Urothelium cell line (cell line): ENCODE results near the gene RNF19B.
A peak's percentile ranks its signal among the peaks of the same experiment; 100 is the strongest.

Source experiments
- DNase-seq: peaks from one replicate; pipeline ENCODE4 v3.0.0; 2011; ENCODE audit warnings: low spot score, mixed read lengths
- FAIRE-seq: peaks from 2 replicates; lab custom pipeline; 2011; peaks lifted over from hg19 to GRCh38; lab: Jason Lieb, UNC

Gene RNF19B

GRCh38 chr1:32971156-32971555 is 6.5 kb upstream of the RNF19B start:
- no peak for FAIRE-seq

DNA sequence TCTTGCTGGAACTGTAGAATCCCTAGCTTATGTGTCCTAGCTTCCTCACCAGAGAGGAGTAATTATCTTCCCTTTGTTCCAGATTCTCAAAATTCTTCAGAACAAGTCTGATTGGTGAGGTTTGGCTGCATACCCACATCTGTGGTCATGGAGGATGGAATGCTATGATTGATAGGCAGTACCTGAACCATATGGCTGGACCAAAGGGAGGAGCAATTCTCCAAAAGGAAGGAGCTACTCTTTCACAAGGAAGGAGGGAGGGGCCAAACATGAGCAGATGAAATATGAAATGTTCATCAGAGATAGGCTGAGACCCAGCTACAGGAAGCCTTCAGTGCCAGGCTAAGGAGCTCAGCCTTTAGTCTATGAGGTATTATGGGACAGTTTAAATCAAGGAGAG is 5.0 kb upstream of the RNF19B start:
- FAIRE-seq (no peak), DNase-seq (no peak)

More at GRCh38 chr1:32971156-32971555, 6.5 kb upstream of the RNF19B start:
- no peak for DNase-seq

- FAIRE-seq (no peak), DNase-seq (no peak)
Measured at GRCh38 chr1:32967888-32968568, 3.4 kb upstream of the RNF19B start.

DNA sequence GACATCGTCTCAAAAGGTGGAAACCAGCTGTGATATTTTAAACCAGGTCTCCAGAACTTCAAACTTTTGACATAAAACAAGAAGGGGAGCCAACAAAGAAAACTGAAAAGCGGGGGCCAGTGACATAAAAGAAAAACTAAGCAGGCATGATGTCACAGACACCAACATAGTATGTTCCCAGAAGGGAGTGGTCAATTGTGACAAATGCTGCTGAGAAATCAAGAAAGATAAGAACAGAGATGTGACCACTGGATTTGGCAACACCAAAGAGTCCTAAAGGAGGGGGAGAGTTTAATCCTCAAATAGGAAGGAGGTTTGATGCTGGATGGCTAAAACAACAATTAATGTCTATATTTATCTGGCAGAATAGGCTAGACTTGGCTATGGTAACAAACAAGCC is 2.3 kb upstream of the RNF19B start:
- DNase-seq (no peak), FAIRE-seq (no peak)

- FAIRE-seq (no peak), DNase-seq (no peak)
Measured at GRCh38 chr1:32965251-32965747, 690 bp upstream of the RNF19B start.

DNA sequence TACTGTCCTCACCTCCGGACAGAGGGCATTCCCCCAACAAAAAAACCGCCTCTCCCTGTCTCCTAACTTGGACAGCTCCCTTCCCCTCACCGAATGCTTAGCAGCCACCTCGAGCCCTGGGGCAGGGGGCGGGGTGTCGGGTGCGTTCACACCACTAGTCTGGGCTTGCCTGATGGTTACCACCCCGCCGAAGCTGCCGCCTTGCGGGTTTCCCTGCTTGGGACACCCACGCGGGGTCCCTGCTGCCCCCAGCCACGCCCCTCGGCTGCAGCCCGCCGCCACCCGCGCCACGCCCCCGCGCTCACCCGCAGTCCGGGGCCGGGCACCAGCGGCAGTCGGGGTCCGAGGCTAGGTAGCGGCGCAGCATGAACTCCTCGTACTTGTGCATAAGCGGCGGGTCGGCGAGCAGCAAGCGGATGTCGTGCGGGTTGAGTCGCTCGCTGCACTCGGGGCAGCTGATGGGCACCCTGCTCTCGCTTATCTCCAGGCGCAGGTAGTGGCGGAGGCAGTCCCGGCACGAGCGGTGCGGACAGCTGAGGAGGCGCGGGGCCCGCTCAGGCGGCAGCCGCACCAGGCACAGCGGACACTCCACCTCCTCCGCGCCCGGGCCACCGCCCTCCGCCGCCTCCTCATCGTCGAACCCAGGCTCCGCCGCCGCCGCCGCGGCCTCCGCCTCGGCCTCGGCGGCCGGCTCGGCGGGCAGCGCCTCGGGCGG is 706 bp downstream of the RNF19B start:
- DNase-seq (peak; percentile 61), FAIRE-seq (no peak)

GRCh38 chr1:32962248-32962896 is 2.2 kb downstream of the RNF19B start:
- no peak for FAIRE-seq
- DNase-seq: no peak

GRCh38 chr1:32960819-32961355 is 3.7 kb downstream of the RNF19B start:
- DNase-seq (no peak), FAIRE-seq (no peak)

DNA sequence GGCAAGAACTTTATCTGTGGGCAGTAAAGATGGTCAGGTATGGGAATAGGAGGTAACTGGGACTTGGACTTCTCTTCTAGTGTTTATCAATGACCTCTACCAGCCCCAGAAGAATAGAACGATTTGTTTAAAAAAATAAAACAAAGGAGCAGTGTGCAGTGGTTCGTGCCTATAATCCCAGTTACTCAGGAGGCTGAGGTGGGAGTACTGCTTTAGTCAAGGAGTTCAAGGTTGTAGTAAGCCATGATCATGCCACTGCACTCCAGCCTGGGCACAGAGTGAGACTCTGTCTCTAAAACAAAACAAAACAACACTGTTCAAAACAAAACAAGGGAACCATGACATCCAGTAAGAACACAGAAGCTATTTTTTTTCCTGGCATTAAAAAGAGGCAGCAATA is 4.3 kb downstream of the RNF19B start:
- FAIRE-seq: no peak

DNA sequence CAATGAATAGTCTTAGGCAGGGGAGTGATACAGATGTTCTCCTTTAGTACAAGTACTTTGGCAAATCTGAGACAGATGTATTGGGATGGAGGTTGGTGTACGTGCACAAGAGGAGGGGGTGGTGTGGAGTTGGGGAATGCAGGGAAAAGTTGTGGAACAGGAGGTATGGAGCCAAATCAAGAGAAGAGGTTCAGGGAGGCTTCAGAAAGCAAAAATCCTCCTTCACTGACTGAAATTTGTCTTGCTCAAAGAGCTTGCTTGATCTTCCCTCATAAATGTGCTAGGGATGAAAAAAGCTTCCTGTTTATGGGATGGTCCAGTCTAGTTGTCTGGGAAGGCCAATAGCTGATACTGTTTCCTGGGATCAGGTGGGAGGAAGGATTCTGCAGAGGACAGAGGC is 5.8 kb downstream of the RNF19B start:
- DNase-seq: no peak
- FAIRE-seq: no peak

More for the DNA sequence above, 4.3 kb downstream of the RNF19B start:
- no peak for DNase-seq

DNA sequence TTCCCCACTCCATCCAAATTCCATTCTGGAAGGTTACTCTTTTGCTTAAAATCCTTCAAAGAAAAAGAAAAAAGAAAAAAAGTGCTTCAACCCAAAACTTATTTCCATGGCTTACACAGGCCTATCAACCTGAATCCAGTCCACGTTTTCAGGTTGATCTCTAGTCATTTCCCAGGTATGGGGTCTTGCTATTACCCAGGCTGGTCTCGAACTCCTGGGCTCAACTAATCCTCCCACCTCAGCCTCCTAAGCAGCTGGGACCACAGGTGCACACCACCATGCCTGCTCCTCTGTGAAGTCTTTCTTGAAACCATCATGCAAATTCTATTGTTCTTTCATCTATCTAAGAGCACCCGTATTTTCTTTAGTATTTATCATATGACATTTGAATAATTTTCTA is 7.6 kb downstream of the RNF19B start:
- no peak for FAIRE-seq
- DNase-seq: no peak

GRCh38 chr1:32954168-32954567 is 10.4 kb downstream of the RNF19B start:
- DNase-seq (peak; percentile 26), FAIRE-seq (no peak)

DNA sequence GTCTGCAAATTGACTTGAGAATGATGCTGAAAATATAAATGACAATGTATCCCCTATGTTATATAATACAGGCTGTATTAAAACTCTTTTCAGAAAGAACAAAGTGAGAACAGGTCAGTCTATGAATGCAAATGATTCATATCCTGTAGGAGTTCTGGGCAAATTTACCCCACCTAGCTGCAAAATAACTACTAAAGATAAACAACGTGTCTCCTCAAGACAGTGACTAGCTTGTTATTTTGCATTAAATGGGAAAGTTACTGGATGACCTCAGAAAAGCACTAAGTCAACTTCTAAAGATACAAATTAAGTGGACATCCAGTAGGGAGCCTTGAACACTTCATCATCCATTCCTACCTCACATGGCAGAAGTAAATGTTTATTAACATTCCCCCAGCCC is 11.1 kb downstream of the RNF19B start:
- no peak for FAIRE-seq
- peak; percentile 32 for DNase-seq

- DNase-seq (no peak), FAIRE-seq (no peak)
Measured at GRCh38 chr1:32949519-32949918, 15.1 kb downstream of the RNF19B start.

- FAIRE-seq: no peak
- DNase-seq: no peak
Measured at GRCh38 chr1:32948905-32949304, 15.7 kb downstream of the RNF19B start.

- DNase-seq: no peak
- no peak for FAIRE-seq
Measured at GRCh38 chr1:32948390-32948722, 16.3 kb downstream of the RNF19B start.

GRCh38 chr1:32947669-32948389 is 16.8 kb downstream of the RNF19B start:
- no peak for FAIRE-seq
- DNase-seq: no peak

DNA sequence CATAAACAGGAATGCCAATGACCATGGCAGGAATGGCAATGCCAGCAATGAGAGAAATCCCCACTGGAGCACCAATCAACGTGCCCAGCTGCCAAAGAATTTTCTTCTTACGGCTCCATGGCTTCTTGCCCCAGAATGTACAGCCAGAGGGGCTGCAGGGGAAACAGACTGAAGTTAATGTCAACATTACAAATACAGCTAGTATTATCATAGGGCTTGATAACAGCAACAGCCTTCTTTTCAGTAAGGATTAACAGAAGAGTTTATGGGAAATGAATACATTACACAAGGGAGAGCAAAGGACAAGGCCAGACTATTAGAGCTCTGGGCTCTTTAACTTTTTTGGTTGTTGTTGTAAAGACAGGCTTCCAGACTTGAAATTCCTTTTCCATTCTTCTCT is 18.2 kb downstream of the RNF19B start:
- FAIRE-seq: no peak
- no peak for DNase-seq

DNA sequence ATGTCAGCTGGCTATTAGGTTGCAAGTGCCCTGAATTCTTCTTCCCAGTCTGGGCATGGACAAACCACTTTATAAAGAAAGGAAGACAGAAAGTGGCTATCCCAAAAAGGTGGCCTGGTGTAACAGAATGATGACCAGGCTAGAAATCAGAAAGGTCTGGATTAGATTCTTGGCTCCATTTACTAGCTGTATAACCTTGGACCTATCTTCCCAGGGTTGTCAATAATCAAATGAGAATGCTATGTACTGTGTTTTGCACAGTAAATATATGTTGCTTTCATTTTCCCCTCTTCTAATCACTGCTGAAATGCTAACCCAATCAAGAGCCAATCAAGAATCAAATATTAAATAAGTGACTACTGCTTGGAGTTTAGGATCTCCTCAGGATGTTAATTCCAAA is 20.4 kb downstream of the RNF19B start:
- DNase-seq: no peak
- no peak for FAIRE-seq

DNA sequence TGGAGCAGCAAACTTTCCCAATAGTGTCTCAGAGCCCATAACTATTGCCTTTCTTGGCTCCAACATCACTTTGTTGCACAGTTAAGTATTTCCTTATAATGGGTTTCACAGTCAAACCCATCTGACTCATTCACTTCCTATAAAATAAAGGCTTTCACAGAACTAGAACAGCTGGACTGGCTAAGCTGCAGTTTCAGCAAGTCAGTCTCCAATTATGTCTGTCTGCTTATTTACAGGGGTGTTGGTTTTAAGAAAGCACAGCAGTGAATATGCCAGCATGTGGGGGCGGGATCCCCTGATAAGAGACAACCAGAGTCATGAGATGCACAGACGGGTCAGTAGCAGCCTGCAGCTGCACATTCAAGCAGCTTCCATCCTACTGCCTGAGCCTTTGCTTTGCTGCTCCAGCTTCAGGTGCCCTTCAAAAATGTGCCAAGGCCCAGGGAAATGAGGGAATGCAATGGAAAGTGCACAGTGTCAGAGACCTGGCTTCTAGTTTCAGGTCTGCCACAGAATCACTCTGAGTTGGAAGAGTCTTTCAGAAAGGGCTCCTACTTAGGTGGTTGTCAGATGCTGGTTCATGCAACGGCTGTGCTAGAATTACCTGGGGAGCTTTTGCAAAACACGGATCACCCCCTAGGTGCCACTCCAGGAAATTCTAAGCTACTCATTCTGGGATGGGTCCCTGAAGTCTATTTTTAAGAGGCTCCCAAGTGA is 24.8 kb downstream of the RNF19B start:
- FAIRE-seq (no peak), DNase-seq (no peak)
